Stimulated activated CD4-positive, alpha-beta T cell treated with anti-CD3 and anti-CD28 coated beads, Interleukin-1b, Interleukin-23, amount 100 ng/mL, for 4 hours (primary cell): ENCODE measurements around the gene MACF1.

Experiments
- DNase-seq, 2 donors: peaks; one replicate each; pipeline ENCODE4 v3.0.0-alpha.2; 2020; ENCODE audit warnings: low read depth in 2 of 2

The MACF1 gene

DNA sequence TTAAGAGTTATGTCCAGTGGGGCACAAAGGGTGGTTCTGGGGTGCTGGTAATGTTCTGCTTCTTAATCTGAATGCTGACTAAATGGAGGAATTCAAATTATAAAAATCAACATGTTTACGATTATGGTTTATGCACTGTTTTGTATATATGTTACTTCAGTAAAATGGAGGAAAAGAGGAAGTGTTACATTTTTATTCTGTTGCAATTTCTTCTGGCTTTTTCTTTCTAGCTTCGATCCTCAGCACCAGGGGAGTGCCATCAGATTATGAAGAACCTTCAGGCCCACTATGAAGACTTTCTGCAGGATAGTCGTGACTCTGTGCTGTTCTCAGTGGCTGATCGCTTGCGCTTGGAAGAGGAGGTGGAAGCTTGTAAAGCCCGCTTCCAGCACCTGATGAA is 105.5 kb downstream of the MACF1 start:
- DNase-seq, result no peak

DNA sequence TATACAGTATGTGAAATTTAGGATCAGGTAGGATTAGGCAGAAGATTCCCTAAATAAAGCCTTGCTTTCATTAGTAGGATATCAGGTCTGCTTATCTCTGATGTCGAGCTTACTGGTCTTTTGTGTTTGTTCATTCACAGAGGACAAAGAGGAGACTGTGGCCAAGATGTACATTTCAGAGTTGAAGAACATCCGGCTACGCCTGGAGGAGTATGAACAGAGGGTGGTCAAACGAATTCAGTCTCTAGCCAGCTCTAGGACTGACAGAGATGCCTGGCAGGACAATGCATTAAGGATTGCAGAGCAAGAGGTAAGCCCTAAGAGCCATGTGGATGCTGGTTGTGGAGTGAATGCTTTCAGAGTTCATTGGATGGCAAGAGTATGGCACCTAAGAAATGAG is 106.2 kb downstream of the MACF1 start:
- DNase-seq, result no peak

DNA sequence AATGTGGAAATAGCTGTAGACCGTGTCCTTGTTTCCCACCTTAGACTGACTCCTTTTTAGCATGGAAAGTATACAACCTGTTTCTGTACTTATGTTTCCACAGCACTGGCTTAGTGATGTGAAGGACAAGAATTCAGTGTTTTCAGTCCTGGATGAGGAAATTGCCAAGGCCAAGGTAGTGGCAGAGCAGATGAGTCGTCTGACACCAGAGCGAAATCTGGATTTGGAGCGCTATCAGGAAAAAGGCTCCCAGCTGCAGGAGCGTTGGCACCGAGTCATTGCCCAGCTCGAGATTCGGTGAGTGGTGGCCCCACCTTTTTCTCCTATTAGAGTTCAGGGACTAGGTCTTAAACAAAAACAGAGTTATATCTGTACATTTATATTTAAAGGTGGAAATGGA is 112.6 kb downstream of the MACF1 start:
- no peak for DNase-seq

DNA sequence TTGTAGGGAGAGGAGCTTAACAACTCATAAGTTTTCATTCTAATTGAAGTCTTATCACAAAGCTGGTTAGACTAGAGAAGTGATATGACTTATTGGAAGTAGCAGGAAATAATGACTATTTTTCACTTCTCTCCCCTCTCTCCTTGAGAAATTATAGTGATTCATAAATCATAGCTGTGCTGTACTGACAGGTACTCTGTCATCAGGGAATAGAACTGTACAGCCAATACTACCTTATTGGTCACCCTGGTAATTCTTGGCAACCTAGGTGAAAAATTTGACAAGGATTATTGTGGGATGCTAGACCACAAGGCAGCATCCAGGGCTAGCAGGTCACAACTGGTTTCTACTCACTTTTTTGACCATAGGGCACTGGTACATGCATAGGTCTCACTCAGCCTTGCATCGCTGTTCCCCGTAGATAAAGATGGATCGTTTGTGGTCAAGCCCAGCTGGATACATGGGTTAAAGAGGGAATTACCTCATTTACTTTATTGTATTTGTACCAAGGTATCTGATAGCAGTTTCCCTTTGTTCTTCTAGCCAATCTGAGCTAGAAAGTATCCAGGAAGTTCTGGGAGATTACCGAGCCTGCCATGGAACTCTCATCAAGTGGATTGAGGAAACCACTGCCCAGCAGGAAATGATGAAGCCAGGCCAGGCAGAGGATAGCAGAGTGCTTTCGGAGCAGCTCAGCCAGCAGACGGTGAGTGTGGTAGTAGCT is 113.6 kb downstream of the MACF1 start:
- DNase-seq, result no peak

DNA sequence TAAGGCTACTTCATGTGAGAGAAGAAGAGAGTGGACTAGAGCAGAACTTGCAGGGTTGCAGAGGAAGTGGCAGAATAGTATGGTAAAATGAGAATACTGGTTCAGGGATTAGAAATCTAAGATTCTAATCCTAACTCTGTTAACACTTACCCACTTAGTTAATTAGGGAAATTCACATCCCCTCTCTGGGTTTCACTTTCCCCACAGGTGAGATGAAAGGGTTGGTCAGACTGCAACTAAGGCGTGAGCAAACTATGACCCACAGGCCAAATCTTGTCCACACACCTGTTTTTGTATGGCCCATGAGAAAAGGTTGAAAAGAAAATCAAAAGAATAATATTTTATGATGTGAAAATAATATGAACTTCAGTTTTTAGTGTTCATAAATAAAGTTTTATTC is 117.5 kb downstream of the MACF1 start:
- DNase-seq, result no peak

DNA sequence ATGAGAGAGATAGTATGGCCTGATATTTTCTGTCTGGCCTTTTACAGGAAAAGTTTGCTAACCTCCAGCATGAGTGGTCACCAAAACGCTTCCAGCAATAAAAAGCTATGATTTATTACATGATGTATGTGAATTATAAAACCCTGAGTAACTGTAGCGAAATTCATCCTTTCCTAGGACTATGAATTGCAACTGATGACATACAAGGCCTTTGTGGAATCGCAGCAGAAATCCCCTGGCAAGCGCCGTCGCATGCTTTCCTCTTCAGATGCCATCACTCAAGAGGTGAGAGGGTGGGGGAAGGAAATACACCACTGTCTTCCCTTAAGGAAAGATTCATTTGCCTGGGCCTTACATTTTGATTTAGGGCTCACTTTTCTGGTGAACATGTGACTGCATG is 117.9 kb downstream of the MACF1 start:
- no peak for DNase-seq

DNA sequence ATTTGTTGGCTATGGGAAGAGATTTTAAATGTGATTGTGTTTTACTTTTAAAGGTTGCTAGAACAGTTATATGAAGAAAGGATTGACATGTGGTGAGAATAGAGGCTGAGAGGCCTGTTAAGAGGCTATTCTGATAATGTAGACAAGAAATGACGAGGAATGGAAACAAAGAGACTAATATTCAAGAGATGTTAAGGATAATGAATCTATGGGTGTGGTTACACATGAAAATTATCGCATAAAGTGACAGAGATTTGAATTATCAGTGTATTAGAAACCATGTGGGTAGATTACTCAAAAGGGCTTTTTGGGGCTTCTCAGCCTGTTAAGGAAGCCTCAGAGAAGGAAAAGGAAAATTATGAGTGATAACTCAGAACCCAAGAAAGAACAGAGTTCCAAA is 120.4 kb downstream of the MACF1 start:
- no peak for DNase-seq

DNA sequence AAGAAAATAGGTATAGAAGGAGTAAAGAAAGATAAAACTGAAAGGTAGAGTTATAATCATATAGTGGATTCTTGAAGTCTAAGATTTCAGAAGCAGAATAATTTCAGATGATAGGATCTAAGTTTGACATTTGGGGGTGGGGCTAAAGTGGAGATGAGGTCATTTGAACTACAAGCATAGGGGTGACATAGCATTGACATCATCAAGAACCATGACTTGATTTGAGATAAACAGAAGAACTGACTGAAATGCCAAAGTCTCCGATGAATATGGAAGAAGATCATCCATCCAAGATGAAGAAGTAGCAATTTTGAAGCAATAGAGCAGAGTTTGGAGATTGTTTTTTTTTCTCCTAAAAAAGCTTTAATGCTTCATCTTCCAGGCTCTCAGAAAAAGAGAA is 122.3 kb downstream of the MACF1 start:
- no peak for DNase-seq

DNA sequence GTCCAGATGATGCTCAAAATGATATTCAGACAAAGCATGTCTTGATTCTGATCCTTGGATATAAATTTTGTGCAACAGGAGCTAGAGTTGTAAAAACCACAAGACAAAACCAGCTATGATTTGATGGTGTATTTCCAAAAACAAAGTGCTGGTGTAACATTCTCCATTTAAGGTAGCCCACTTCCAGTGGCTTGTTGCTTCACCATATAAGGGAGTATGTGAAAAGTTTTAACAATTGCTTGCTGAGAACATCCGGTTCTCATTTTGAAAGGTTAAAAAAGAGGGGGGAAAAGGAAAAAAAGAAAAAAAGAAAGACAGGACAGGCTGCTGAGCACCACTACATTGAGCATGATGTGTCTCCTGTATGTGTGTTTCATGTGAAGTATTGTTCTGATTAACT is 123.6 kb downstream of the MACF1 start:
- no peak for DNase-seq

DNA sequence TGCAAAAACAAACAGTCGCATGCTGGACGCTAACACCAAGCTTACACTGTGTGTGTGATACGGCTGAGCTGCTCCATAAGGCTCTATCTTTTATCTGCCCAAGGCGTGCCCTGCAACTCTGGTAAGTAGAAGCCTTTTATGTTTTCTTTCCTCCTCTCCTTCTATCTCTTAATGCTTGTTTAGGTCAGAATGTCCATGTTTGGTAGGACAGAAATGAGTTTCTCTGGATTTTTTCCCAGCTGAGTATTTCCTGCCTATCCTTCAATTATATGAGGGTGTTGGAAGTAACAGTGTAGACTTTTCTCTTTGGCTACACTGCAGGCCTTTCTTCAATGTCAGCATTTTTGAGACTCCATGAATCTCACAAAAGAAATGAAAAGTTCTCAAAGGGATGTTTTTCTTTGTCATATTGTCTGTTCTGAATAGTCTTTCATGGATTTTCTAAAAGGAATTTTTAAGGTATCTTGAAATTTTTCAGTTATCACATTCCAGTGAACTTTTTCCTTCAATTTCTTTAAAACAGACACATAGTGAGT is 124.2 kb downstream of the MACF1 start:
- DNase-seq, result no peak

DNA sequence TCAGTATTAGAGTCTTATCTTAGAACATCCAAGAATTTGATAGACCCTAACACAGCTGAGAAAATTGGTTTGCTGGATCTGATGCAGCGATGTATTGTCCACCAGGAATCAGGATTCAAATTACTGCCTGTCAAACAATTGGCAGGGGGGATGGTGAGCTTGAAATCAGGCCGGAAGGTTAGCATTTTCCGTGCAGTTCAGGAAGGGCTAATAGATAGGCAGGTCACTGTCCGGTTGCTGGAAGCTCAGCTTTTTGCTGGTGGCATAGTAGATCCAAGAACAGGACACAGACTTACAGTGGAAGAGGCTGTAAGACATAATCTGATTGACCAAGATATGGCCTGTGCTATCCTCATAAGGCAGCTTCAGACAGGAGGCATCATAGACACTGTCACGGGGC is 127.2 kb downstream of the MACF1 start:
- DNase-seq, result no peak

DNA sequence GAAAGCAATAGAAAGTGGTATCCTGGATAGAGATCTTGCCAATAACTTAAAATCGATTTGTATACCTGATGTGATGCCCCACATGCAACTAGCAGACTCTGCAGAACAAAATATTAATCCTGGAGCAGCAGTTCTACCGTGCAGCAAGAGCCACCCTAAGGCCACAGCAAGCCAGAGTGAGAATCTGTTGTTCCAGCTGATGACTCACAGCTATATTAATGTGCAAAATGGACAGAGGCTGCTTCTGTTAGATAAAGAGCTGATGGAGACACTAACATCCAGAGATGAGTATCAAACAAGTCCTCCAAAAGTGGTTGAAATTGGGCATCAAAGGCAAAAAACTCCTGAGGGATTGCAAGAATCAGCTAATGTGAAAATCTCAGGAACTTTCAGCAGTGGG is 127.8 kb downstream of the MACF1 start:
- DNase-seq, result no peak

DNA sequence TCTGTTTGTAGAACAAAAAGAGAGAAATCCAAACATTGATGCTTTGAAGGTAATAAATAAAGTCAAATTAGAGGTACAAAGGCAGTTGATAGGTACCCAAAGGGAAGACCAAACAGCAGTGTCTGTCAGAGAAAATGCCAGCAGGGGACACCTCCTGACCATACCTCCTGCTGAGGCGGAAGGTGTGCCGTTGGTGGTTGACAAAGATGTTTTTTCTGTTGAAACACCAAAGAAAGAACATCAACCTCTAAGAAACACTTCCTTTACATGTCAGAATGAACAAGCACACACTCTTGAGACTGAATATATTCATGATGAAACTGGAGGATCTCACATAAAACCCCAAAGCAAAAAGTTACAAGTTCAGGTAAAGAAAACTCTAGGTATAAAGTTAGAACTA is 128.3 kb downstream of the MACF1 start:
- no peak for DNase-seq

DNA sequence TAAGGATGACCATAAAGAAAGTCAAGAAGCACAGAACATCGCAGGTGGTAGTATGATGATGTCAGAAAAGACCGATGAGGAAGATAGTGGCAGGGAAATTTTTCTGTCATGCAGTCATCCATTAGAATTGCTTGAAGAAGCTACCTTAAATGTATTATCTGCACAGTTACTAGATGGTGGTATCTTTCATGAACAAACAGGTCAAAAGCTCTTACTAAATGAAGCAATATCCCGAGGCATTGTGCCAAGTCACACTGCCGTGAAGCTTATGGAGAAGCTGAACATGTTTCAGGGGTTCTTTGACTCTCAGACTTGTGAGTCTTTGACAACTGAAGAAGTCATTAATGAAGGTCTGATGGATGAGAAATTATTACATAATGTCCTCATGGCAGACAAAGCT is 128.8 kb downstream of the MACF1 start:
- DNase-seq, result no peak

DNA sequence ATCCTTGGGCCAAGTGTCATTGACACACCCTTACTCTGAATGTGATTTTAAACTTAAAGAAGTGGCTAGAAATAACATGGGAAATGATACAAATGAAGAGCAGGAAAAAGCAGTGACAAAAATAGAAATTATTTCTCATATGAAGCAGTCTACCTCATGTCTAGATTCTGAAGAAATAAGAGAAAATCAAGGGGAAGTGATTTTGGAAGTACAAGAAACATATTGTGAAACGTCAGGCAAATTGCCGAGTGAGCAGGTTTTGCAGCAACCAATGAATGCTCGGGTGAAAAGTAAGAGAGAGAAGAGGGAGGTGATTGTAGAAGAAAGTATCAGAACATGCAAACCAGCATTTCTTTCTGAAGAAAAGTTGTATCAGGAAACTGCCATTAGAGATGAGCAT is 130.7 kb downstream of the MACF1 start:
- DNase-seq, result no peak

DNA sequence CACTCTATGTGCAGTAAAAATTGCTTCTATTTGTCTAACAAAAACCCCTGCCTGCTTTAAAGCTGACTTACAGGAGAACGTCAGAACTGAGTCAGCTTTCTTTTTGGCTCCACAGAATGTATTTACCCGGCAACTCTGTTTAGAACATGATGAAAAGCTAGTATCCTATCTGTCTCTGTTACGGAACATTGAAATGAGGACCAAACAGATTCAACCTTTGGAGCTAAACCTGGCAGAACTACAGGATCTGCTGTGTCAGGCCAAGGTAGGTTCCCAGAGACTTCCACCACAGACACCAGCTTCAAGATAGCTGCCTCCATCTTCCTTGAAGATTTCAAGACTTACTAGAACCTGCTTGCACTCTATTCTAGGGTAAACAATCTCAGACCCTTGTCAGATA is 132.6 kb downstream of the MACF1 start:
- no peak for DNase-seq

DNA sequence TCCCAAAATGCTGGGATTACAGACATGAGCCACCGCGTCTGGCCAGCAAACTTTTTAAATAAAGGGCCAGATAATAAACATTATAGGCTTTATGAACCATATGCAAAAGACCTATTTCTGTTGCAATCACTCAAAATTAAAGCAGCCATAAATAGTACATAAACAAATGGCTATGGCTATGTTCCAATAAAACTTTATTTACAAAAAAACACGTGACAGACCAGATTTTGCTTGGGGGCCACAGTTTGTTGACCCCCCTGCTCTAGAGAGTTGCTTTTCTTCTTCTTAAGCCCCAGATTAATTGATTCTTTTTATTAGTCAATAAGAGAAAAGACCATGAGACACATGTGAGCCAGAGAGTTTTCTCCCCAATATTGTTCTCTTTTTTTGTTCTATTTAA is 138.3 kb downstream of the MACF1 start:
- no peak for DNase-seq

DNA sequence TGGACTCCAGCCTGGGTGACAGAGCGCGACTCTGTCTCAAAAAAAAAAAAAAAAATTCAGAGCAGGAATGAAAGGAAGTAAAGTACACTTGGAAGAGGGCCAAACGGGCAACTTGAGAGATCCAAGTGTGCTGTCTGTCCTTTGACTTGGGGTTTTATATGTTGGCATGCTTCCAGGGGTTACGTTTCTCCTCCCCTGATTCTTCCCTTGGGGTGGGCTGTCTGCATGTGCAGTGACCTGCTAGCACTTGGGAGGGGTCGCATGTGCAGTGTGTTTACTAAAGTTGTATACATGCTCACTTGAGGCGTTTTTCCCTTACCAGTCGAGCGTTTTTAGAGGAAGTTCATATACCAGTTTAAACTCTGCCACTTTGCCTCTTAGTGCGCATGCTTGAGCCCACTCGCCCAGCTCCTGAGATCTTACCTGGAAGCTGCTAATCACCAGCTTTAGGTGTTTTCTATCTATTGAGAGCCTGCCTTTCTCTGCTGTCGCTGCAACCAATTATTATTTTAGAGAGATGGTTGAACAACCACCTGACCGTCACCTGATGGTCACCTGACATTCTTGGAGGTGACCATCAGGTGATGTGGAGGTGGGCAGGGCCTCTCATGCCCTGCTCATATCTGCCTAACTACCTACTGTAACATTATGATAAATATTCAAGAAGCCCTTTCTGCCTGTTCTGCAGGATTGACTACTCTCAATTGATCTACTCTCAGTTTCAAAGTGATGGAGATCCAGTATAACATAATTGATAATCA is 140.1 kb downstream of the MACF1 start:
- DNase-seq, result no peak

DNA sequence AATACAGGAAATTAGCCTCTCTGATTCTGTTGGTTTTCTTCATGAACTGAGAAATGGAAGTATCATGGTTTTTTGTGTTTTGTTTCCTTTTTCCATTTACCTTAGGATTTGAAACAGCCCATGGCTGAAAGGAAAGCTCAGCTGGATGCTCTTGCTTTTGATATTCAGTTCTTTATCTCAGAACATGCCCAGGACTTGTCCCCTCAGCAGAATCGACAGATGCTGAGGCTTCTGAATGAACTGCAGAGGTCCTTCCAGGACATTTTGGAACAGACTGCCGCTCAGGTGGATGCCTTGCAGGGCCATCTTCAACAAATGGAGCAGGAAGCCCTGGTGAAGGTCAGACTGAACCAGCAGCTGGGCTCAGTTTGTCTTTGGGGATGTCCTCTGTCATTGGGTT is 142.4 kb downstream of the MACF1 start:
- DNase-seq, result no peak

DNA sequence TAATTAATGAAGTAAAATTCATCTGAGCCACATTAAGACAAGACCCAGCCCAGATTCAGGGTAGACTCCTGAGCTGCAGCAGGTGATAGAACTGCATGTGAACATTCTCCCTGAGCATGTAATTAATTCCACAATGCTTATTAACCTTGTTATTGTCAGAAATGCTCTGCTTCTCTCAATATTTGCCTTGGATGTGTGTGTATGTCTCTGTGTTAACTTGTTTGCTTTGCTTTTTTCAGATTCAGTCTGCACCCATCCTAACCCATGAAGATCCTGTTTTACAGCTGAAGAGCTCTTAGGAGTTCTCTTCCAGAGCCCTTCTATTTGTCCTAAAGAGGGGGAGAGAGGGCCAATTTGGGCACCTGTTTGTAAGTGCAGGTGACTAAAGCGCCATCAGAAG is 143.8 kb downstream of the MACF1 start:
- no peak for DNase-seq

DNA sequence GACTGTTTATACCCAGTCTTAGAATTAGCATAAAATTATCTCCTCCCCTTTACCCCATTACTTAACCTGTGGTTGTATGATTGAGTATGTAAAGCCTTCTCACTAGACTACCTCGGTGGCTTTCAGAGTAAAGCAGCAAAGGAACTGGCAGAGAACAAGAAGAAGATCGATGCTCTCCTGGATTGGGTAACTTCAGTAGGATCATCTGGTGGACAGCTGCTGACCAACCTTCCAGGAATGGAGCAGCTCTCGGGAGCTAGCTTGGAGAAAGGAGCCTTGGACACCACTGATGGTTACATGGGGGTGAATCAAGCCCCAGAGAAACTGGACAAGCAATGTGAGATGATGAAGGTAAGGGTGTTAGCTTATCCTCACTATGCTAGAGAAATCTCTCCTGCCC is 148.4 kb downstream of the MACF1 start:
- DNase-seq, result no peak

DNA sequence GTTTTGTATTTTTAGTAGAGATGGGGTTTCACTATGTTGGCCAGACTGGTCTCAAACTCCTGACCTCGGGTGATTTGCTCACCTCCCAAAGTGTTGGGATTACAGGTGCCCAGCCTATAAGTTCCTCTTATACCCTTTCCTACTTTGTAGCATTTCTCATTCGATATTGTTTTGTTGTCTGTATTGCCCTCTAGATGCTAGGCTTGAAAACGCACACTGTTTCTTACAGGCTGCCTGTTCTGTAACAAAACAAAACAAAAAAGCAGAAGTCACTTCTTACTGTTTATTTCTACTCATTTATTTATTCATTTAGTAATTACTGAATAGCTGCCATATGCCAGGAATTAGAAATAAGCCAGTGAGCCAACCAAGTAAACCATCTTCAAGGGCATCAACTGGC is 150.1 kb downstream of the MACF1 start:
- DNase-seq, result no peak

DNA sequence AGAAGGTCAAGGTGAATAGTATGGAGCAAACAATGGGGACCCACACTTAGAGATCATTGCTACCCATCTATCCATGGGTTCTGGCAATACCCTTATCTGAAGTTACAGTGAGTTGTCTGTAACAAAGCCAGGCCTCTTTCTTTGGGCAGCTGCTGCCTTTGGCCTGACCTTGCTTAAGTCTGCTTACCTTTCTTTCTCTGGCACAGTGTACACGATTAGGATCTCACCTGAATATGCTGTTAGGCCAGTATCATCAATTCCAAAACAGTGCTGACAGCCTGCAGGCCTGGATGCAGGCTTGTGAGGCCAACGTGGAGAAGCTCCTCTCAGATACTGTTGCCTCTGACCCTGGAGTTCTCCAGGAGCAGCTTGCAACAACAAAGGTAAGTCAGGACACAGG is 154.0 kb downstream of the MACF1 start:
- no peak for DNase-seq
